Measurements from ENCODE around the gene SLC16A10.
"Not testable (repeated sequence)": the region's sequence is repeated elsewhere in the genome, so short reads cannot be mapped to it uniquely, and the experiment has no call there.

The SLC16A10 gene

DNA sequence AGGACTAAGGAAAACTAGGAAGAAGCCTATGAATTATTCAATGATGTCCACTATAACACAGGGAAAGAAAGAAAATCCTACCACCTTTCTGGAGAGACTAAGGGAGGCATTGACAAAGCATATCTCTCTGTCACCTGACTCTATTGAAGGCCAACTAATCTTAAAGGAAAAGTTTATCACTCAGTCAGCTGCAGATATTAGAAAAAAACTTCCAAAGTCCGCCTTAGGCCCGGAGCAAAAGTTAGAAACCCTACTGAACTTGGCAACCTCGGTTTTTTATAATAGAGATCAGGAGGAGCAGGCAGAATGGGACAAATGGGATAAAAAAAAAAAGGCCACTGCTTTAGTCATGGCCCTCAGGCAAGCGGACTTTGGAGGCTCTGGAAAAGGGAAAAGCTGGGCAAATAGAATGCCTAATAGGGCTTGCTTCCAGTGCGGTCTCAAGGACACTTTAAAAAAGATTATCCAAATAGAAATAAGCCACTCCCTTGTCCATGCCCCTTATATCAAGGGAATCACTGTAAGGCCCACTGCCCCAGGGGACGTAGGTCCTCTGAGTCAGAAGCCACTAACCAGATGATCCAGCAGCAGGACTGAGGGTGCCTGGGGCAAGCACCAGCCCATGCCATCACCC lies 47.0 kb downstream of the SLC16A10 start:
- not testable (repeated sequence) for DNase-seq

DNA sequence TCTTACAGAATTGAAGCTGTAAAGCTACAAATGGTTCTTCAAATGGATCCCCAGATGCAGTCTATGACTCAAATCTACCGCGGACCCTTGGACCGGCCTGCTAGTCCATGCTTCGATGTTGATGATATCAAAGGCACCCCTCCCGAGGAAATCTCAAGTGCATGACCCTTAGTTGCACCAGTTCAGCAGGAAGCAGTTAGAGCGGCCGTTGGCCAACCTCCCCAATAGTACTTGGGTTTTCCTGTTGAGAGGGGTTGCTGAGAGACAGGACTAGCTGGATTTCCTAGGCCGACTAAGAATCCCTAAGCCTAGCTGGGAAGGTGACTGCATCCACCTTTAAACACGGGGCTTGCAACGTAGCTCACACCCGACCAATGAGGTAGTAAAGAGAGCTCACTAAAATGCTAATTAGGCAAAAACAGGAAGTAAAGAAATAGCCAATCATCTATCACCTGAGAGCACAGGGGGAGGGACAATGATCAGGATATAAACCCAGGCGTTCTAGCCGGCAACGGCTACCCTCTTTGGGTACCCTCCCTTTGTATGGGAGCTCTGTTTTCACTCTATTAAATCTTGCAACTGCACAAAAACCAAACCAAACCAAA lies 50.3 kb downstream of the SLC16A10 start:
- not testable (repeated sequence) for DNase-seq

DNA sequence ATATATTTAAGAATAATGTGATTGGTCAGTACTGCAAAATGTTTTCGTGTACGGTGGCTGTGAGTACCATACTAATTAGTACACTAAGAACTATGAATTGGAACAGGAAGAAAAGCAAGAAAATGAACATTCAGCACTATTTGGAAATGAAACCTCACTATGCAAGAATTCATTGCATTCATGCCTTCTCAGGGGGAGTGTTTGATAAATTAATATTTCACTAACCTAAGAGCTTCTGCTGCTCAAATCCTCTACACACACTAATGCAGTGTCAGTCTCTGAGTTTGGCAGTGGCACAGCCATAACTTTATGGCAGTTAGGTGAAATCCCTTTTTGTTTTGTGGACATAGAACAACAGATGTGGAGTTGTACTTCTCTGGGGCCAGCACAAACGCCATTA lies 60.1 kb downstream of the SLC16A10 start:
- no peak for DNase-seq

DNA sequence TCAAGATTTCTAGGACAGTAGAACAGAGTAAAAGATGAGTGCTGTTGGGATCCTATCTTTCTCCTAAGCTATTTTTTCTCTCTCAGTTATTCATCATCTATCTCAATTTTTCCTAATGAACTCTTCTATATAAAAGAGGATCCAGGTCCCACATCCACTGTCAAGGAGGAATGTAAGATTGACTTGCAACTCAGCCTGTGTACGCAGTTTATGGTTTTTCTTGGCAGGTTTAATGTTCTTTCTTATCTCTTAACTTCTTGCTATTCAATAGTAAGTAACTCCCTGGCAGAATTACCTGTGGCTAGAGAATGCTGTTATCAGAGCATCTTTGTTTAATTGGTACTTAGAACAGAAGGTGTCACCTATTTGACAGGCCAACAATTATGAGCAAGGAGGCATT lies 60.8 kb downstream of the SLC16A10 start:
- no peak for DNase-seq

DNA sequence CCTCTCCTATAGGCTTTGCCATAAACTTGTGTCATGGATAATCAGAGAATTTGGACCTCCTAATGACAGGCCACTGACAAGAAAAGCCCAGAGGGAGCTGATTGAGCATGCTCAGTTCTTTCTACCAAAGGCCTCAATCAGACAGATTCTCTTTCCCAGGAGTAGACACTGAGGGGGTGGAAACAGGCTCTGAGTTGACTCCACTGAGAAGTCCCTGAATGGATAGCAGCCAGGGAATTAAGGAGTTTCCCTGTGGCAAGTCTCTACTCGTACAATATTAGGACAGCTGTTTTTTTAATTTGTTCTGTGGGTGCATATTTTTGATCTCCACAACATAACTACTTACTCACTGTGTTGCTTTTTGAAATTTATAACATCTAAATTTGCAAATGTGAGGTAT lies 63.3 kb downstream of the SLC16A10 start:
- no peak for DNase-seq

DNA sequence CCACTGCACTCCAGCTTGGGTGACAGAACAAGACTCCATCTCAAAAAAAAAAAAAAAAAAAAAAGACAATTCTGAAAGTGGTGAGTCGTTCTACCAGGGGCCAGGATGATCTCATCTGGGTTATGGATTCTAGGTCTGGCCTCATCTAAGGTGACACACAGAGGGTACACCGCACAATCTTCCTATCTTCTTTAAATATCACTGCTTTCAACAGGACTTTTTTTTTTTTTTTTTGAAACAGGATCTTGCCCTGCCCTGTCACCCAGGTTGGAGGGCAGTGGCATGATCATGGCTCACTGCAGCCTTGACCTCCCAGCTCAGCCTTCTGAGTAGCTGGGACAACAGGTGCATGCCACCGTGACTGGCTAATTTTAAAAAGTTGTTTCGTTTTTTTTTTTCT lies 67.7 kb downstream of the SLC16A10 start:
- no peak for DNase-seq

DNA sequence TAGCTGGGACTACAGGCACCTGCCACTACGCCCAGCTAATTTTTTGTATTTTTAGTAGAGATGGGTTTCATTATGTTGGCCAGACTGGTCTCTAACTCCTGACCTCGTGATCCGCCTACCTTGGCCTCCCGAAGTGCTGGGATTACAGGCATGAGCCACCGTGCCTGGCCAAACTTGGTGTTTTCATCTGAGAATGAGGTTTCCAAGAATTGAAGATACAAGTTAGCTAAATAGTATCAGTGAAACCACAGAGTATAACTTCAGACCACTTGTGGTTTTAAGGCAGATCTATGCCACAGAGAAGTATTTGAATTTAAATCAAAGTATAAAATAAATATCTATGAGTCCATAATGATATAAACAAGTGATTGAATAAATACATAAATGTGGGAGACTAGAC lies 70.1 kb downstream of the SLC16A10 start:
- no peak for DNase-seq

DNA sequence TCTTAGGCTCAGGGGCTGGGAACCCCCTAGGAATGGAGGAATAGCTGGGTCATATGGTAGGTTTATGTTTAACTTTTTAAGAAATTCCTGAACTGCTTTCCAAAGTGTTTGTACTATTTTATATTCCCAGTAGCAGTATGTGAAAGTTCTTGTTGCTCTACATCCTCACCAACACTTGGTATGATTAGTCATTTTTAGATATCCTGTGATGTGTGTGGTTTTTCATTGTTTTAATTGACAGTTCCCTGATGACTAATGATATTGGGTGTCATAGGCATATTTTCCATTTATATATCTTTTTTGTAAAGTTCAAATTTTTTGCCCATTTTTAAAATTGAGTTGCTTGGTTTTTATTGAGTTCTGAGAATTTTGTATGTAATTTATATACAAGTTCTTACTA lies 72.3 kb downstream of the SLC16A10 start:
- no peak for DNase-seq

DNA sequence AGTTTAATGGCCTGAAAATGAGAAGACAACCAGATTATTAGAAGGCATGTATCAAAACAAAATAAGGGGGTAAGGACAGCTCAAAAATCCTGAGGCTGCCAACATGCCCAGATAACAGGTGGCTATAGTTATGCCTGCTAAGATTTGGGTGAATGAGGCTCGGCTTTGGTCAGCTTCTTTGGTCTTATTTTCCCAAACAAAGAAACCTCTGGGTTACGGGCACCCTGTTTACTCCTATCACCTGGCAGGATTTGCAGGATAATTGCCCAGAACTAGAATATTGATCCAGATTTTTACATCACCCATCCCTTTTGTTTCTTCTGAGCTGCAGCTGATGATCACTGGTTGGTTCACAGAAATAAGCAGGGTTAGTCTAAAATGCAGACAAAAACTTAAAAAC lies 74.3 kb downstream of the SLC16A10 start:
- DNase-seq: no peak

DNA sequence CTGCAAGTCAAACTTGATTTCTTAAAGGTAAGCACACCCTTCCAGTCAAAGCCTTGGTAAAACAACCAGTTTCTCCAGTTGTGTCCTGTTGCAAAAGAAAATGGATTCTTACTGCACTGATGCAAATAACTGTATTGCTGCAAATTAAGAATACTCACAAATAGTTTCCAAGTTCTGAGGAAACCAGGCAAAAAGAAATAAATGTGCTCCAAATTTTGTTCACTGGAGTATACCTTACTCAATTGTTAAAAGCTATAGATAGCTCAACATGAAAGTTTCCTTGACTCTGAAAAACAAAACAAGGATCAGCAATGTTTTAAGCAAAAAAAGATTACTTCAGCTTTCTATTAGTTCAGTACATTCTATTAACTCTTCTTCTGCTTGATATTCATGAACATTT lies 75.2 kb downstream of the SLC16A10 start:
- DNase-seq: no peak

DNA sequence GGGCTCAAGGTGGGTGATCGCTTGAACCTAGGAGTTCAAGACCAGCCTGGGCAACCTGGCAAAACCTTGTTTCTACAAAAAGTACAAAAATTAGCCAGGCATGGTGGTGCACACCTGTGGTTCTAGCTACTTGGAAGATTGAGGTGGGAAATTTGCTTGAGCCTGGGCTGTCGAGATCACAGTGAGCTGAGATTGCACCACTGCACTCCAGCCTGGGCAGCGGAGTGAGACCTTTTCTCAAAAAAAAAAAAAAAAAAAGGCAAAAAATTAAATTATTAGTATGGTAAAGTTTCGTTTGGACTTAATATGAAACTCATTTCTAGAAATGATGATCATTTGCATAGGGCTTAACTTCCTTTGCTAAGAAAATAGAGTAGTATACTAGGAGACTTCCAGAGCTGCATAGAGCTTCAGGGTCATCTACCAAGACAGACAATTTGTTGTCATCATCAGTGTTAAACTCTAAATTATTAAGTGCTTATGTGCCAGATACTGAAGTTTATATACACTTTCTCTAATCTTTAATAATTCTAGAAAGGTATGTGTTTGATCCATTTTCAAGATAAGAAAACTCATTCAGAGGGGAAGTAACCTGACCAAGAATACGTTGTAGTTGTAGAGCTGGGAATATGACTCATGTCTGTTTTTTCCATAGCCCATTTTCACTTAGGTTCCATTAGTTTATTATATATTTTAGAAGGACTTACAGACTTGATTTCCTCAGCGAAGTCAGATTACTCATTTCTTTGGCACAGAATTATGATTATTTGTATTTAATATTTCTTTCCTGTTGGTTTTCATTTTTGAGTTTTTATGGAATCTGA lies 84.5 kb downstream of the SLC16A10 start:
- DNase-seq: no peak

DNA sequence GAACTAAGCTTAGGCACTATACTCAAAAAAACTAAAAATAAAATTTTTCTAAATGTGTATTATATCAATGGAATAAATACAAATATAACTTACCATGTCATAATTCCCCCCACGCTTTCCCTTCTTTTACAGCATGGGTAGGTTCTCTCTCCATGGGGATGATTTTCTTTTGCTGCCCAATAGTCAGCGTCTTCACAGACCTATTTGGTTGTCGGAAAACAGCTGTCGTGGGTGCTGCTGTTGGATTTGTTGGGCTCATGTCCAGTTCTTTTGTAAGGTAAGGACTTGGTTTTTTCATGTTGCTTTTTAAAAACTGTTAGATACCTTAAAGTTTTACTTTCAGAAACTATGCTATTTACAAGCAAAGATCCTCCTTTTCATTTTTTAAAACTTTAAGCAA lies 85.3 kb downstream of the SLC16A10 start:
- no peak for DNase-seq

DNA sequence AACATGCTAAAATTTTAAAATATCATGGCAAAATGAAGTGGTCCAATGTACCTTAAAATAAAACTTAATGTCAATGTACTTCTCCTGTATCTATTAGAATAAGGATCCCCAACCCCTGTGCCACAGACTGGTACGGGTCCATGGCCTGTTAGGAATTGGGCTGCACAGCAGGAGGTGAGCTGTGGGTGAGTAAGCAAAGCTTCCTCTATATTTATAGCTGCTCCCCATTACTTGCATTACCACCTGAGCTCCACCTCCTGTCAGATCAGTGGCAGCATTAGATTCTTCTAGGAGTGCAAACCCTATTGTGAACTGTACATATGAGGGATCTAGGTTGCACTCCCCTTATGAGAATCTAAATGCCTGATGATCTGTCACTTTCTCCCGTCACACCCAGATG lies 86.0 kb downstream of the SLC16A10 start:
- DNase-seq: no peak

DNA sequence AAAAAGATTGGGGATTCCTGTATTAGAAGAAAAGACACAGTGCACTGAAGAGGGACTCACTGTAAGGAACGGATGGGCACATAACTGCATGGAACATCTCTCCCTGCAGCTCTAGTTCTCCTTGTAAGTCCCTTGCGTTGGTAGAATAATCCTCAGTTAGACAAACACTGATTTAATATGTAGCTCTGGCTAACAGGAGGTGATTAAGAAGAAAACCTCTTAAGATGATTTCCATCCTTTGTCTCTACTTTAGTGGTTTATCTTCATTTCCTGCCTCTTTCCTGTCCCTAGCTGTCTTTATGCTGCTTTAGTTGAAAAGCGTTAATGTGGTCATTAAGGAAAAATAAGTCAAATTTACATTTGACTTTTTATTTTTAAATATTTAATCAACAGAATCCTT lies 86.6 kb downstream of the SLC16A10 start:
- DNase-seq: no peak

DNA sequence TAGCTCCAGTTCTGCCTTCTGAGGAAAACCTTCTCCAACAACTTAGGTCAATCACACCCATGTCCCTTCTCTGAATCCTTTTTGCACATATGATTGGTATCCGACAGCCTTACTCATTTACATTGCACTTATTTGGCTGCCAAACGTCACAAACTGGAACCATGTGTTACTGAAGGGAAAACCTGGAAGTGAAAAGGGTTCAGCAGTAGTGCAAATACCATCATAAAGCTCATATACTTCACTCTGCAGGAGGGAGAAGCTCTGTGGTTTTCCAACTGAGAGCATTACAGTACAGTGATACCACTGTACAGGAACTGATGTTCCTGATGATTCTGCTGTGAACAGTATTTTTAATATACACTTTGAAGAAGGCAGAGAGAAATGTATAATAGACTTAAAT lies 87.8 kb downstream of the SLC16A10 start:
- no peak for DNase-seq

DNA sequence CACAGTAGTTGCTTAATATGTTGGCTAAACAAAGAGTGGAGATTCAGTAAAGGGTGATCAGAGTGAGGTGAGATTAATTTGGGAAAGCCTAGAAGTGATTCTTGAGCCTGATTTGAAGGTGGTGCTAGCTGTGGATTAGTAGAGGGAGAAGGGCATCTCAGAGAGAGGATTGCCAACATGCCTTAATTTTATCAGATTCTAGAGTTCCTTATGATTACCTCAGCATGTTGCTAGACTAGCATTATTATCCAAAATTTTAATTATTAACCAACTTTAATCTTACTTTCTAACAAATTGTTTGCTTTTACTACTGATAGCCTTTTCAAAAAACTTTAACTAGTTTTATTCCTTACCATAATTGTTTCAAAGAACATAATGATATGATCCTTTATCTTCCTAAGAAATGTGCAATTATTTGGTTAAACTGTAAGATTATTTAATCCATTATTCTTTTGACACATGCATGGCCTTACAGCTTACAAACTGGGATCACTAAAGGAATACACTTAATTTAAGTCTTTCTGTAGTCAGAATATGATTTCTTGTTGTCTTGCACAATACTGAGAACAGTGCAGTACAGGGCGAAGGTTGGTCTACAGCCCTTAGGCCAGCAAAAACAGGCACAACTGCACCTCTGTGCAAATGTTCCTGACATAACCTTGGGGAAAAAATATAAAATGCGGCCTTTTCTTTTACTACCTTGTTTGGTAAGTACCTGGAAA lies 88.9 kb downstream of the SLC16A10 start:
- no peak for DNase-seq

DNA sequence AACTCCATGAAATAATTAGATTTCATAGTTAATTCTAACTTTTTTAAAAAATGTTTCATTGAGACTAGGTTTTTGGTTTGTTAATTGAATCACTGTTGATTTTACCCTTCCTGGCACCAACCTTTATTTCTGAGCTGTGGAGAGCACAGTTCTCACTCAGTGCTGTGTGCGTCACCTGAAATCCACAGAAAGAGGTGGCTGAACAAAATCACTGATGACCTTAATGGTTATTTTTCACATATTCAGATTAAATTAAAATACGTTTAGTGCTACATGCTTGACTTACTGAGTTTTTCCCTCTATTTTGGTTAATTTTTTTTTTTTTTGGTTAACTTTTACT lies 89.4 kb downstream of the SLC16A10 start:
- DNase-seq: no peak

DNA sequence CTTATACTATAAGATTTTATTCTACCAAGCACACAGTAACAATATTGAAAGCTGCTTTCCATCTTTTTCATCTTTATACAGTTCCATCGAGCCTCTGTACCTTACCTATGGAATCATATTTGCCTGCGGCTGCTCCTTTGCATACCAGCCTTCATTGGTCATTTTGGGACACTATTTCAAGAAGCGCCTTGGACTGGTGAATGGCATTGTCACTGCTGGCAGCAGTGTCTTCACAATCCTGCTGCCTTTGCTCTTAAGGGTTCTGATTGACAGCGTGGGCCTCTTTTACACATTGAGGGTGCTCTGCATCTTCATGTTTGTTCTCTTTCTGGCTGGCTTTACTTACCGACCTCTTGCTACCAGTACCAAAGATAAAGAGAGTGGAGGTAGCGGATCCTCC lies 89.8 kb downstream of the SLC16A10 start:
- no peak for DNase-seq

DNA sequence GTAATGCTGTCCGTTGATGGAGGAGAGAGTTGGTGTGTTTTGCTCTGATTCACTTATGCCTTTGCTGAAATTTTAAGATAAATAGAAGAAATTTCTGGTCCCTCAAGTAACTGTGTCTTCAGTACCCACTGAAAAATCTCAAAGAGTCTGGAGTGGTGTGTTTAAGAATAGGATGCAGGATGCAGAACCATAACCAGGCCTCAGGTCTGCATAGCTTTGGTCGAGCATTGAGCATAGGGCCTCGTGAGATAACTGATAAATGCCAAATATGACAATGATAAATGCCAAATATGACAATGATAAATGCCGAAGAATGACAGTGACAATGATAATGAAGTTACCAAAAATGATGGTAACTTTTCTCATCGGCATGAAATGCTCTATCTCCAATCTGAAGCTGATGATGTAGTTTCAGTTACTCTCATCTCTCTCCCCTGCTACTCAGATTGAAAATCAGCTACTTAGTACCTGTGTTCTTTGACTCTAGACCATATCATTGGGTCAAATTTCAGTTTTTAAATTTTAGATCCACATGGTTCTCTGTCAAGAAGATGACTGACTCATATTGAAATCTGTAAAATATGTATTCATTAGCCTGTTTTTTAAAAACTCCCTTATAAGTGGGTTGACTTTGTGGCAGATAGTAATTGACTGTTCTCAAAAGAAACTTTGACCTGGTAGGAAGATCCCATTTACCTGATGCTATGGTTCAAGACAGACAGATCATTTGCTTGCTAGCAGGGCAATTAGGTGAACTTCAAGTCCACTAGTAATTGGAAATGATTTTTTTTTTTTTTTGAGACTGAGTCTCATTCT lies 96.6 kb downstream of the SLC16A10 start:
- no peak for DNase-seq

DNA sequence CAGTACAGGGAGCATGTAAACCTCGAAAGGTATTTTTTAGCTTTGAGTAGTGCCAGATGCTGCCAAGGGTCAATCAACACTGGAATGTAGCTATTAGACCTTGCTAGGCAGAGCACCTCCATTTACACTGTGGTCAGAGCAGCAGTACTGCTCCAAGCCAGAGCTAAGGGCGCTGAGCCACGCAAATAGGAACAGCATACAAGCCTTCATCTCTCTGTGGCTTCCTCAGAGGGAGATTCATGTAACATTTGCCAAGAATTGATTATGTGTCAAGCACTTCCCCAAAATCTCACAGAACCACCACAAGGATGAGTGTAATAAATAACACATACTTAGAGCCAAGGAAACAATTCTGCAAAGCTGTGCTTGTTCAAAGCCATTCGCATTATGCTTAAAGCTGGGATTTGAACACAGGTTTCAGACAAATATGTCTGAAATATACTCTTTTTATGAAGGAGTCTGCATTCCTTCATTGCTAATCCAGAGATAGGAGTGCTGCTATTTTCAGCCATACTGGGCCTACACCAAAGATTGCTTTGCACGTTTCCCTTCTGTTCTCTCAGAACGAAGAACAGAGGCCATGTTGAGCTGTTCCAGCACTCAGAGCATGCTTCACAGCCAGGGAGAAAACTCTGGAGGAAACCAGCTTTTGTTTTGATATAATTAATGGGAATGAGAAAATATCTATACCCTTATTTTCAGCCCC lies 97.7 kb downstream of the SLC16A10 start:
- no peak for DNase-seq

DNA sequence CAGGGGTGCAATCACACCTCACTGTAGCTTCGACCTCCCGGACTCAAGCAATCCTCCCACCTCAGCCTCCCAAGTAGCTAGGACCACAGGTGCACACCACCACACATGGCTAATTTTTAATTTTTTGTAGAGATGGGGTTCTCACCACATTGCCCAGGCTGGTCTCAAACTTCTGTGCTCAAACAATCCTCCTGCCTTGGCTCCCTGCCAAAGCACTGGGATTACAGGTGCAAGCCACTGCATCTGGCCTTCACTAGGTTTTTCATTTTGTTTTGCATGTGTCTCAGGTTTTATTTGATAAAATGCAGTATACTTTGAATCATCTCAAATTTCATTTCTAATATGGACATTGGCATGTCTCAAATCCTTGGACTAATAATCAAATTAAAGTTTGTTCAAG lies 98.7 kb downstream of the SLC16A10 start:
- no peak for DNase-seq

DNA sequence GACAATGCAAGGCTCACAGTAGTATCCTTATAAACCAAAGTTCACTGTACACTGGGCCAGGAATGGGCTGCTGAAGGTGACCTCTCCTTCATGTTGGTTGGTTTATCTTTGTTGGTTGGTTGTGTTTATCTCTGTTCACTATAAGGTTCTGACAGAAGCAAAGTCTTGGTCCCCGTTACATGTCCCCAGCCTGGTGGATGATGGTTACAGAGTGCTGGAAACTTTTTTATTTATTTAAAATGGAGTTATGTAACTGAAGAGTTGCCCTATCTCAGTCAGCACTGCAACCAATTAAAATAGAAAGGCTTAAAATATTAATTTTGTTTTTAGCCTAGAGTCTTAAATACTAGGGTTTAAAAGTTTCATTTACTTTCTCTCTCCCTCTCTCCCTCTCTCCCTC lies 100.6 kb downstream of the SLC16A10 start:
- no peak for DNase-seq
